Uterus (tissue), 4 donors: ENCODE data around the gene TSHZ2. TPM values are rescaled to one million over a fixed set of nuclear protein-coding genes. Genes with fewer than 3 reads are reported as not detected.

Experiments
- DNase-seq, 2 donors: peaks; one replicate each; pipeline ENCODE4 v3.0.0-alpha.2; 2019 to 2020
- H3K27ac ChIP-seq, 2 donors: fragments of 200-600 bp; sonication (generic); 1 replicate in 1 of 2; 2 replicates in 1 of 2; pipeline ENCODE4 v1.5.1; 2016 to 2018
- H3K27me3 ChIP-seq, 2 donors: fragments of 200-600 bp; sonication (generic); one replicate each; pipeline ENCODE4 v1.5.1; 2018 to 2019; ENCODE audit warnings: control low read depth in 1 of 2
- H3K36me3 ChIP-seq, 2 donors: fragments of 200-600 bp; sonication (generic); one replicate each; pipeline ENCODE4 v1.5.1; 2019; ENCODE audit warnings: control low read depth in 1 of 2
- H3K4me1 ChIP-seq, 2 donors: fragments of 200-600 bp; sonication (generic); one replicate each; pipeline ENCODE4 v1.5.1; 2018 to 2019; ENCODE audit warnings: control low read depth in 1 of 2
- H3K4me3 ChIP-seq, 2 donors: fragments of 200-600 bp; sonication (generic); 1 replicate in 1 of 2; 2 replicates in 1 of 2; pipeline ENCODE4 v1.5.1; 2018 to 2019; ENCODE audit warnings: mild to moderate bottlenecking in 1 of 2
- H3K9me3 ChIP-seq, 2 donors: fragments of 200-600 bp; sonication (generic); one replicate each; pipeline ENCODE4 v1.5.1; 2019; ENCODE audit warnings: control low read depth in 1 of 2
- CTCF ChIP-seq, 4 experiments: fragments of 200-600 bp in 2 of 4; fragments of 450-650 bp in 2 of 4; sonication (generic) in 2 of 4; IDR thresholded peaks; one replicate each; pipeline ENCODE4 v1.5.1; 2016 to 2019; ENCODE audit warnings: antibody characterized with exemption in 4 of 4, mild to moderate bottlenecking in 2 of 4, moderate library complexity in 1 of 4
- POLR2A ChIP-seq, 2 donors: fragments of 450-650 bp; IDR thresholded peaks; one replicate each; pipeline ENCODE4 v1.6.1; 2016; ENCODE audit warnings: antibody characterized with exemption in 2 of 2, mild to moderate bottlenecking in 1 of 2, moderate library complexity in 1 of 2
- intact Hi-C: fragments of 100-400 bp; cut with DNase I; formaldehyde crosslinking; loops from one replicate; pipeline ENCODE4 v1.15.1; 2023; ENCODE audit warnings: low total_unique reads
- total RNA-seq, 4 donors: library from RNA; depleted of rRNA in 3 of 4; stranded (reverse); fragments of >200 nt in 3 of 4; gene quantifications; one replicate each; pipeline versions ENCODE4 v1.1.0 to v1.2.4, GENCODE V29; 2014 to 2023
- donor health status: DM: yes; HTN: yes; CAD: no.

The TSHZ2 gene
- total RNA-seq, 4 donors from 2014 or later, result 22.0 to 50.1 (median 33.1) TPM

- intact Hi-C loops, result no loop called here
- Histone ChIP-seq H3K36me3 (no peaks in the 10 kb centered on the region), H3K4me3 (no peak overlapping the region), H3K27ac (no peak overlapping the region), H3K4me1 (no peaks in the 10 kb centered on the region), H3K9me3 (no peaks in the 10 kb centered on the region), H3K27me3 (no peaks in the 10 kb centered on the region)
- no peak for DNase-seq
- TF ChIP-seq POLR2A (IDR thresholded peaks at IDR 0.05) (no peak), CTCF (IDR thresholded peaks at IDR 0.05) (no peak)
These were observed 273.4 kb downstream of the TSHZ2 start for GRCh38 chr20:53245574-53245973.

- no peak overlapping the region for H3K27ac ChIP-seq
- no peaks in the 10 kb centered on the region for H3K4me1 ChIP-seq
- TF ChIP-seq POLR2A (IDR thresholded peaks at IDR 0.05) (no peak), CTCF (IDR thresholded peaks at IDR 0.05) (no peak)
- no peaks in the 10 kb centered on the region for H3K36me3 ChIP-seq
- no peaks in the 10 kb centered on the region for H3K27me3 ChIP-seq
- intact Hi-C loops, result no loop called here
- no peak for DNase-seq
- no peak overlapping the region for H3K4me3 ChIP-seq
- H3K9me3 ChIP-seq, result no peaks in the 10 kb centered on the region
These were observed 275.4 kb downstream of the TSHZ2 start for GRCh38 chr20:53247468-53248103.

- Histone ChIP-seq H3K4me1 (no peaks in the 10 kb centered on the region), H3K27me3 (no peaks in the 10 kb centered on the region), H3K27ac (no peak overlapping the region), H3K36me3 (no peaks in the 10 kb centered on the region), H3K4me3 (no peak overlapping the region), H3K9me3 (no peaks in the 10 kb centered on the region)
- intact Hi-C loops, result no loop called here
- TF ChIP-seq CTCF (IDR thresholded peaks at IDR 0.05) (no peak), POLR2A (IDR thresholded peaks at IDR 0.05) (no peak)
- DNase-seq, result no peak
These were observed 278.3 kb downstream of the TSHZ2 start for GRCh38 chr20:53250456-53250855.

- Histone ChIP-seq H3K9me3 (no peaks in the 10 kb centered on the region), H3K36me3 (no peaks in the 10 kb centered on the region), H3K27ac (no peak overlapping the region), H3K4me1 (no peaks in the 10 kb centered on the region), H3K27me3 (no peaks in the 10 kb centered on the region), H3K4me3 (no peak overlapping the region)
- DNase-seq, result no peak
- intact Hi-C loops, result no loop called here
- TF ChIP-seq CTCF (IDR thresholded peaks at IDR 0.05), result no peak
These were observed 279.8 kb downstream of the TSHZ2 start for GRCh38 chr20:53252002-53252401.

GRCh38 chr20:53253668-53254067 is 281.5 kb downstream of the TSHZ2 start:
- intact Hi-C loops, result no loop called here
- H3K9me3 ChIP-seq, result no peaks in the 10 kb centered on the region
- no peak for DNase-seq
- H3K27ac ChIP-seq, result no peak overlapping the region
- H3K36me3 ChIP-seq, result no peaks in the 10 kb centered on the region
- no peaks in the 10 kb centered on the region for H3K27me3 ChIP-seq
- H3K4me1 ChIP-seq, result no peaks in the 10 kb centered on the region
- no peak for TF ChIP-seq POLR2A (IDR thresholded peaks at IDR 0.05)
- no peak for TF ChIP-seq CTCF (IDR thresholded peaks at IDR 0.05)
- no peak overlapping the region for H3K4me3 ChIP-seq
